AG04449 (cell line): ENCODE measurements around the gene ANO2.

Experiments used
- CTCF ChIA-PET: fragments of 350-600 bp; formaldehyde crosslinking; extraction: SDS; loops from one replicate; lab custom pipeline; 2021; ENCODE audit warnings: antibody characterized with exemption; lab: Yijun Ruan, JAX
- POLR2A ChIA-PET: fragments of 400-600, 350-600 bp; formaldehyde crosslinking; extraction: SDS; loops from one replicate; lab custom pipeline; 2020; ENCODE audit warnings: antibody characterized with exemption, inconsistent platforms; lab: Yijun Ruan, JAX
- DNase-seq: peaks from one replicate; pipeline ENCODE4 v3.0.0-alpha.2; 2010; ENCODE audit warnings: low read depth, low spot score
- H3K4me3 ChIP-seq: 2 replicates; pipeline ENCODE4 v1.5.1; 2011; ENCODE audit warnings: low read depth, mild to moderate bottlenecking, control low read depth, low read length
- CTCF ChIP-seq: IDR thresholded peaks from one replicate; pipeline ENCODE4 v1.5.1; 2011; ENCODE audit warnings: mild to moderate bottlenecking, moderate library complexity, low read length, control low read depth, inconsistent platforms; ENCODE audit not compliant: insufficient read depth; ENCODE audit errors: missing control alignments

ANO2 gene

DNA sequence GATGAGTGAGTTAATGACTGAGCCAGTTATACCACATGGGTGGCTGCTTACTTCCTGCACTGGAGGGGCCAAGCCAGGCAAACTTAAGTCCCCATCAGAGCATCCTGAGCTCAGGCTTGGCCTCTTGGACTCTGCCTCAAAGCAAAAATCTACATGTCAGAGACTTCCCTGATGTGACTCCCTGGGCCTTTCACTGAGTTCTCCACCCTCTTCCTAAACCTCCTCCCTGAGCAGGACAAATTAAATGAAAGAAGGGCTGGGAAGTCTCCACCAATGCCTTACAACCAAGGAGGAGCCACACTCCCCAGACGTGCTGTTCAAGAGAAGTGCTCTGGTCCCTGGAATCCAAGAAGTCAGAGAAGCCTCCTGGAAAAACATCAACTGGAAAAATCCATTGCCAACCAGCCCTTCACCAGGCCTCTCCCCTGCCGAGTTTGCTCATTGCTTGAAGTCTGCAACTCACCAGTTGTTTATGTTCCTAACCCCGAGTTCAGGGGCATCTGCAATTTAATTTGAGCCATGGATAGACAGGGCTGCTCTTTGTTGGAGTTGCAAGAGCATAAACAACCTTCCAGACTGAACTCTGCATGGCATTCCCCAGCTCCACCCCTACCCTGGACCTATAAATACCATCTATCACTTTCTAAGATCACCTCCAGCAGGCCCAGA lies 160.5 kb downstream of the ANO2 start:
- no peak for TF ChIP-seq CTCF
- DNase-seq, result no peak
- ChIA-PET CTCF (interaction anchor here (0.7 to 1.2 kb wide), 2 partner anchors 11 to 39 kb away, joined by 3 to 5 read pairs; no protein-coding TSS in a partner anchor), POLR2A (no interaction called here)
- H3K4me3 ChIP-seq, result no peak overlapping the region

GRCh38 chr12:5783289-5783920 lies 161.7 kb downstream of the ANO2 start:
- TF ChIP-seq CTCF, result no peak
- ChIA-PET POLR2A (no interaction called here), CTCF (interaction anchor here (0.5 to 0.7 kb wide), 2 partner anchors 12 to 24 kb away, joined by 3 read pairs; no protein-coding TSS in a partner anchor)
- no peak for DNase-seq
- no peak overlapping the region for H3K4me3 ChIP-seq

- no peak overlapping the region for H3K4me3 ChIP-seq
- ChIA-PET POLR2A (no interaction called here), CTCF (interaction anchor here (1.0 kb wide), 1 partner anchor 36 kb away, joined by 4 read pairs; no protein-coding TSS in a partner anchor)
- no peak for TF ChIP-seq CTCF
- no peak for DNase-seq
These were observed 164.5 kb downstream of the ANO2 start for GRCh38 chr12:5780536-5780935.

DNA sequence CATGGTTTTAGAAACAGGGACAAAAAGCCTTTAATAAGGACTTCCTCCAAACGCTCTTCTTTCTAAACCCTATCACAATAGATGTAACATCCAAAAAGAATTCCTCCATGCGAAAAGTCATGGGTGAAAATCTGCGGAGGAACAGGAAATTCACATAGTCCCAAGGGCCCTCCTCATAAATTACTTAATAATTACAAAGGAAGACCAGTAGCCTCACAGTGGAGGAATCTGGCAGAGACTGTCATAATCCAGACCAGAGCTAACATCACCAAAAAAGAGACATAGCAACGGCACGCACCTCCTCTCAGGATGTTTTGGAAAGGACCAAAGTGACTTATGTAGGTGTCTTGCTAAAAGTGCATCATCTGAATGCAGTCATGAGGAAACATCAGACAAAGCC lies 165.7 kb downstream of the ANO2 start:
- no peak for DNase-seq
- TF ChIP-seq CTCF, result no peak
- POLR2A ChIA-PET, result no interaction called here
- CTCF ChIA-PET, result no interaction called here
- H3K4me3 ChIP-seq, result no peak overlapping the region

DNA sequence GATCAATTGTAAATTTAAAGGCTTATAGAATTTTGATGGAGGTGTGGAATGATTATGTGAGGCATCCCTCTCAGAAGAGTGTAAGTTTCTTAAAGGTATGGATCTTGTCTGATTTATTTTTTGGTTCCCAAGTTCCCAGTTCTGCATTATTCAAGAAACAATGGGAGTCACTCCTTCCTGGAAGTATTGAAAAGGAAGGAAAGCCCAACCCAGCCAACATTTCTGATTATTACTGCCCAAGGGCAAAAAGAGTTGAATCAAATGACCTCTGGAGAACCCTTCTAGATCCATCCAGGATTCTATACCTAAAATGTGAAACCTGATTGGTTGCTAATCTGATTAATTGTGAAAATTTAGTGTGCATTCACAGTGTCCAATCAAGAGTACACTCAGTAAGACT lies 166.2 kb downstream of the ANO2 start:
- ChIA-PET POLR2A (no interaction called here), CTCF (no interaction called here)
- no peak for DNase-seq
- no peak overlapping the region for H3K4me3 ChIP-seq
- TF ChIP-seq CTCF, result no peak

- TF ChIP-seq CTCF, result no peak
- POLR2A ChIA-PET, result no interaction called here
- DNase-seq, result no peak
- H3K4me3 ChIP-seq, result no peak overlapping the region
- CTCF ChIA-PET, result no interaction called here
These were observed 167.6 kb downstream of the ANO2 start for GRCh38 chr12:5777451-5777850.
